ENCODE results near the gene MICA. TPM values are rescaled to one million over a fixed set of nuclear protein-coding genes. Genes with fewer than 3 reads are reported as not detected.

The MICA gene
- polyA plus RNA-seq, result 1 to 10 TPM; 8.8 to 9.9 TPM

DNA sequence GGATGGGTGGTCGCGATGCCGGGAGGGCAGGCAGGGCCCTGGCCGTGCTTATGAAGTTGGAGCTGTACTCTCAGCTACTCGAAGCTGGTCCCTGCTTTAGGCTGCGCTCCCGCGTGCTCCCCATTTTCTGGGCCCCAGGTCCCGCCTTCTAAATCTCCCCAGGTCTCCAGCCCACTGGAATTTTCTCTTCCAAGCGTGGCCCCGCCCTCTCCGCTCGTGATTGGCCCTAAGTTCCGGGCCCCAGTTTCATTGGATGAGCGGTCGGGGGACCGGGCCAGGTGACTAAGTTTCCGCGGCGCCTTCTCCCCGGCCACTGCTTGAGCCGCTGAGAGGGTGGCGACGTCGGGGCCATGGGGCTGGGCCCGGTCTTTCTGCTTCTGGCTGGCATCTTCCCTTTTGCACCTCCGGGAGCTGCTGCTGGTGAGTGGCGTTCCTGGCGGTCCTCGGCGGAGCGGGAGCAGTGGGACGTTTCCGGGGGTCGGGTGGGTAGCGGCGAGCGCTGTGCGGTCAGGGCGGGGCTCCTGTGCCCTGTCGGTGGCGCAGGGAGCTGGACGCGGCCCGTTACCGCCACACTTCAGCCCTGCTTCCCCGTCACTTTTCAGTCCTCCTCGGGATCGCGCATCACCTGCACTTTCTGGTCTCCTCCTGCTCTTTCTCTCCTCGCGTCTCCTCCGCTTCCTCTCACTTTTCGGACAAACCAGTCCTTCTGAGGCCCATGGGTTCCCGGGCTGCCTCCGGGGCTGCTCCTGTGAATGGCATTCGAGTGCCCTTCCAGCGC lies at the start of gene MICA:
Gene MICA (plus strand): TSS at position 313 of the 778 bp plus-strand sequence. CDS start 38 bp downstream, at position 351.
- peak within 1 kb of the TSS; percentile 79 to 84 for H3K27ac ChIP-seq (ENCODE audit: low read depth in 2 of 2, low read length in 1 of 2)
- no peaks in the 10 kb centered on the region for H3K36me3 ChIP-seq (ENCODE audit: control insufficient read depth in 2 of 2, insufficient read depth in 2 of 2, low read length in 1 of 2)
- H3K9me3 ChIP-seq (ENCODE audit: control insufficient read depth in 2 of 2, insufficient read depth in 1 of 2, low read depth in 1 of 2, low read length in 1 of 2), result no peaks in the 10 kb centered on the region
- no peaks in the 10 kb centered on the region for H3K27me3 ChIP-seq (ENCODE audit: control insufficient read depth in 1 of 2, insufficient read depth in 2 of 2, low read length in 2 of 2)
- 0 to 1% methylated on average over 58 of the region's 58 CpGs for WGBS, 2 donors
- H3K4me1 ChIP-seq (ENCODE audit: control insufficient read depth in 2 of 2, insufficient read depth in 2 of 2, low read length in 1 of 2), result peaks cover 0 to 8% of the 10 kb centered on the region in 2 donors
- H3K4me3 ChIP-seq (ENCODE audit: low read depth in 1 of 2, low read length in 2 of 2), result peak within 1 kb of the TSS; percentile 58 to 65

DNA sequence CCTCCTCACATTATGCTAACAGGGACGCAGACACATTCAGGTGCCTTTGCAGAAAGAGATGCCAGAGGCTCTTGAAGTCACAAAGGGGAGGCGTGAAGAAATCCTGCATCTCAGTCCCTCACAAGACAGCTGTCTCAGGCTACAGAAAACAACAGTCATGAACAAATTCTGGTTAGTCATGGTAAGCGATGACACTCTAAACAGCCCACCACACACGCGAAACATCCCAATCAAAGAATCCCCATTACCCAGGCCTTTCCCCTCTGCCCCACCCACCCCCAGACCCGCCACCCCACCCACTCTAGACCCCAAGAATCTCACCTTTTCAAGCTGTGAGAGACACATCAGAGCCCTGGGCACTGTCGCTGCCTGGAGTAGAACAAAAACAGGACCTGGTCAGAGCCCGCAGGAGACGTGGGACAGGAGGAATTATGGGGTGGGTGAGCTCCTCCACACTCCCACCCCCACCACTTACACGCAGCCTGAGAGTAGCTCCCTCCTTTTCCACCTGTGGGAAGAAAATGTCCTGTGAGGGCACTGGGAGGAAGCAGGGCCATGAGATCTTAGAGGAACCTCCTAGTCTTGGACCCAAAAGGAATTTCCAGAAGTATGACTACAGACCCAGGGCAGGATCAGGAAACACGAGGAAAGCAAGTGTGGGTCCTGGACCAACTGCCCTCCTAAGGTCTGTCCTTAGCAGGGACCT lies 49.1 kb upstream of the MICA start:
- no peaks in the 10 kb centered on the region for H3K9me3 ChIP-seq (ENCODE audit: control insufficient read depth in 2 of 2, insufficient read depth in 1 of 2, low read depth in 1 of 2, low read length in 1 of 2)
- 58 to 61% methylated on average over 11 of the region's 11 CpGs for WGBS, 2 donors
- H3K36me3 ChIP-seq (ENCODE audit: control insufficient read depth in 2 of 2, insufficient read depth in 2 of 2, low read length in 1 of 2), result peaks cover 0 to 14% of the 10 kb centered on the region in 2 donors
- peak overlapping the region in 1 of 2 donors; percentile 72 for H3K4me3 ChIP-seq (ENCODE audit: low read depth in 1 of 2, low read length in 2 of 2)
- peak overlapping the region in 1 of 2 donors; percentile 48 for H3K27ac ChIP-seq (ENCODE audit: low read depth in 2 of 2, low read length in 1 of 2)
- peaks cover 0 to 9% of the 10 kb centered on the region in 2 donors for H3K4me1 ChIP-seq (ENCODE audit: control insufficient read depth in 2 of 2, insufficient read depth in 2 of 2, low read length in 1 of 2)
- H3K27me3 ChIP-seq (ENCODE audit: control insufficient read depth in 1 of 2, insufficient read depth in 2 of 2, low read length in 2 of 2), result peaks cover 0 to 3% of the 10 kb centered on the region in 2 donors

DNA sequence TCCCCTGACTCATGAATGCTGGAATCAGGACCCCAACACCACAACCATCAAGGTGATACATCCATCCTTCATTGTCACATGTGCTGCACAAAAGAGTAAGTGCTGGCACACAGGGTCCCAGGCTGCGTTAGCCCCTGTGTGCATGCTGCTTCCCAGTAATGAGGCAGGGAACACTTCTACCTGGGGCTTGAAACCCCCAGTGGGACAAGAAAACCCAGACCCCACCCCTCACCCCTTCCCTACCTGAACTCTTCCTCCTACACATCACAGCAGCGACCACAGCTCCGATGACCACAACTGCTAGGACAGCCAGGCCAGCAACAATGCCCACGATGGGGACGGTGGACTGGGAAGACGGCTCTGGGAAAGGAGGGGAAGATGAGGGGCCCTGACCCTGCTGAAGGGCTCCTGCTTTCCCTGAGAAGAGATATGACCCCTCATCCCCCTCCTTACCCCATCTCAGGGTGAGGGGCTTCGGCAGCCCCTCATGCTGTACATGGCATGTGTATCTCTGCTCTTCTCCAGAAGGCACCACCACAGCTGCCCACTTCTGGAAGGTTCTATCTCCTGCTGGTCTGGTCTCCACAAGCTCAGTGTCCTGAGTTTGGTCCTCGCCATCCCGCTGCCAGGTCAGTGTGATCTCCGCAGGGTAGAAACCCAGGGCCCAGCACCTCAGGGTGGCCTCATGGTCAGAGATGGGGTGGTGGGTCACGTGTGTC lies 48.4 kb upstream of the MICA start:
- Histone ChIP-seq H3K36me3 (ENCODE audit: control insufficient read depth in 2 of 2, insufficient read depth in 2 of 2, low read length in 1 of 2) (peaks cover 0 to 14% of the 10 kb centered on the region in 2 donors), H3K27ac (ENCODE audit: low read depth in 2 of 2, low read length in 1 of 2) (no peak overlapping the region), H3K27me3 (ENCODE audit: control insufficient read depth in 1 of 2, insufficient read depth in 2 of 2, low read length in 2 of 2) (peaks cover 0 to 3% of the 10 kb centered on the region in 2 donors), H3K9me3 (ENCODE audit: control insufficient read depth in 2 of 2, insufficient read depth in 1 of 2, low read depth in 1 of 2, low read length in 1 of 2) (no peaks in the 10 kb centered on the region), H3K4me3 (ENCODE audit: low read depth in 1 of 2, low read length in 2 of 2) (peak overlapping the region; percentile 72 to 80), H3K4me1 (ENCODE audit: control insufficient read depth in 2 of 2, insufficient read depth in 2 of 2, low read length in 1 of 2) (peaks cover 0 to 9% of the 10 kb centered on the region in 2 donors)
- 57 to 63% methylated on average over 11 of the region's 11 CpGs for WGBS, 2 donors

GRCh38 chr6:31355583-31355948 lies 47.8 kb upstream of the MICA start:
- Histone ChIP-seq H3K27ac (ENCODE audit: low read depth in 2 of 2, low read length in 1 of 2) (no peak overlapping the region), H3K9me3 (ENCODE audit: control insufficient read depth in 2 of 2, insufficient read depth in 1 of 2, low read depth in 1 of 2, low read length in 1 of 2) (no peaks in the 10 kb centered on the region), H3K27me3 (ENCODE audit: control insufficient read depth in 1 of 2, insufficient read depth in 2 of 2, low read length in 2 of 2) (peaks cover 0 to 3% of the 10 kb centered on the region in 2 donors), H3K4me1 (ENCODE audit: control insufficient read depth in 2 of 2, insufficient read depth in 2 of 2, low read length in 1 of 2) (peaks cover 0 to 9% of the 10 kb centered on the region in 2 donors), H3K4me3 (ENCODE audit: low read depth in 1 of 2, low read length in 2 of 2) (peak overlapping the region; percentile 72 to 80), H3K36me3 (ENCODE audit: control insufficient read depth in 2 of 2, insufficient read depth in 2 of 2, low read length in 1 of 2) (peaks cover 0 to 14% of the 10 kb centered on the region in 2 donors)
- WGBS, 2 donors, result 48 to 57% methylated on average over 5 of the region's 5 CpGs

DNA sequence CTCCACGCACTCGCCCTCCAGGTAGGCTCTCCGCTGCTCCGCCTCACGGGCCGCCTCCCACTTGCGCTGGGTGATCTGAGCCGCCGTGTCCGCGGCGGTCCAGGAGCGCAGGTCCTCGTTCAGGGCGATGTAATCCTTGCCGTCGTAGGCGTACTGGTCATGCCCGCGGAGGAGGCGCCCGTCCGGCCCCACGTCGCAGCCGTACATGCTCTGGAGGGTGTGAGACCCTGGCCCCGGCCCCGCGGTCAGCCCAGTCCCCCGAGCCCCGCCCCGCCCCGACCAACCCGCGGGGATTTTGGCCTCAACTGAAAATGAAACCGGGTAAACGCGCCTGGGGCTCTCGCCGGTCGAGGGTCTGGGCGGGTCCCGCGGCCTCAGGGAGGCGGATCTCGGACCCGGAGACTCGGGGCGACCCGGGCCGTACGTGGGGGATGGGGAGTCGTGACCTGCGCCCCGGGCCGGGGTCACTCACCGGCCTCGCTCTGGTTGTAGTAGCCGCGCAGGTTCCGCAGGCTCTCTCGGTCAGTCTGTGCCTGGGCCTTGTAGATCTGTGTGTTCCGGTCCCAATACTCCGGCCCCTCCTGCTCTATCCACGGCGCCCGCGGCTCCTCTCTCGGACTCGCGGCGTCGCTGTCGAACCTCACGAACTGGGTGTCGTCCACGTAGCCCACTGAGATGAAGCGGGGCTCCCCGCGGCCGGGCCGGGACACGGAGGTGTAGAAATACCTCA lies 47.0 kb upstream of the MICA start:
- peak overlapping the region; percentile 72 to 80 for H3K4me3 ChIP-seq (ENCODE audit: low read depth in 1 of 2, low read length in 2 of 2)
- peak overlapping the region; percentile 80 to 86 for H3K27ac ChIP-seq (ENCODE audit: low read depth in 2 of 2, low read length in 1 of 2)
- peaks cover 0 to 9% of the 10 kb centered on the region in 2 donors for H3K4me1 ChIP-seq (ENCODE audit: control insufficient read depth in 2 of 2, insufficient read depth in 2 of 2, low read length in 1 of 2)
- WGBS, 2 donors, result 1% methylated on average over 71 to 81 of the region's 83 CpGs
- H3K36me3 ChIP-seq (ENCODE audit: control insufficient read depth in 2 of 2, insufficient read depth in 2 of 2, low read length in 1 of 2), result peaks cover 0 to 14% of the 10 kb centered on the region in 2 donors
- peaks cover 0 to 3% of the 10 kb centered on the region in 2 donors for H3K27me3 ChIP-seq (ENCODE audit: control insufficient read depth in 1 of 2, insufficient read depth in 2 of 2, low read length in 2 of 2)
- no peaks in the 10 kb centered on the region for H3K9me3 ChIP-seq (ENCODE audit: control insufficient read depth in 2 of 2, insufficient read depth in 1 of 2, low read depth in 1 of 2, low read length in 1 of 2)

GRCh38 chr6:31356946-31357466 lies 46.4 kb upstream of the MICA start, which contains the start of gene HLA-B:
HLA-B (minus strand) TSS chr6:31357179; CDS start chr6:31357158, 21 bp downstream.
- peak within 1 kb of the TSS; percentile 80 to 86 for H3K27ac ChIP-seq (ENCODE audit: low read depth in 2 of 2, low read length in 1 of 2)
- peaks cover 0 to 14% of the 10 kb centered on the region in 2 donors for H3K36me3 ChIP-seq (ENCODE audit: control insufficient read depth in 2 of 2, insufficient read depth in 2 of 2, low read length in 1 of 2)
- WGBS, 2 donors, result 0 to 1% methylated on average over 28 to 39 of the region's 39 CpGs
- H3K9me3 ChIP-seq (ENCODE audit: control insufficient read depth in 2 of 2, insufficient read depth in 1 of 2, low read depth in 1 of 2, low read length in 1 of 2), result no peaks in the 10 kb centered on the region
- peaks cover 0 to 3% of the 10 kb centered on the region in 2 donors for H3K27me3 ChIP-seq (ENCODE audit: control insufficient read depth in 1 of 2, insufficient read depth in 2 of 2, low read length in 2 of 2)
- H3K4me3 ChIP-seq (ENCODE audit: low read depth in 1 of 2, low read length in 2 of 2), result peak within 1 kb of the TSS; percentile 72 to 80
- H3K4me1 ChIP-seq (ENCODE audit: control insufficient read depth in 2 of 2, insufficient read depth in 2 of 2, low read length in 1 of 2), result peaks cover 0 to 9% of the 10 kb centered on the region in 2 donors

DNA sequence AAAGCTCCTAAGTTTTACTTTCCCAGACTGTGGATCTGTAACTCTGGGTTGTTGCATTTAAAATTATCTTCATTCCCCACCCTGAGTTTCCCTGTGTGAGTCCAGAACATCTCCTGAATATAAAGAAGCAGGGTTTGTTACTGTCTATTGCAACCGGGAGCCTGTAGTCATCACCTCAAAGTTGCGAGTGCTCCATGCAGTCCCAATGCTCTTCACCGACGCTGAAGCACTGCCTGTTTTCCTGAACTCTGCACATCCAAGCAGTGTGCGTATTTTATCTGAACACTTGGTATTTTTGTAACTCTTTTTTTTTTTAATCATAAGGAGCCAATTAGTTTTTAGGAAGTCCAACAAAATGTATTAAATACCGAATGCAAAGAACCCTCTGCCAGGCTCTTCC lies 45.5 kb upstream of the MICA start:
- Histone ChIP-seq H3K27ac (ENCODE audit: low read depth in 2 of 2, low read length in 1 of 2) (no peak overlapping the region), H3K27me3 (ENCODE audit: control insufficient read depth in 1 of 2, insufficient read depth in 2 of 2, low read length in 2 of 2) (peaks cover 0 to 3% of the 10 kb centered on the region in 2 donors), H3K4me3 (ENCODE audit: low read depth in 1 of 2, low read length in 2 of 2) (no peak overlapping the region), H3K4me1 (ENCODE audit: control insufficient read depth in 2 of 2, insufficient read depth in 2 of 2, low read length in 1 of 2) (peaks cover 0 to 9% of the 10 kb centered on the region in 2 donors), H3K9me3 (ENCODE audit: control insufficient read depth in 2 of 2, insufficient read depth in 1 of 2, low read depth in 1 of 2, low read length in 1 of 2) (no peaks in the 10 kb centered on the region), H3K36me3 (ENCODE audit: control insufficient read depth in 2 of 2, insufficient read depth in 2 of 2, low read length in 1 of 2) (peaks cover 0 to 14% of the 10 kb centered on the region in 2 donors)
- 41 to 46% methylated on average over 6 of the region's 6 CpGs for WGBS, 2 donors

- H3K27me3 ChIP-seq (ENCODE audit: control insufficient read depth in 1 of 2, insufficient read depth in 2 of 2, low read length in 2 of 2), result no peaks in the 10 kb centered on the region
- WGBS, 2 donors, result 38 to 45% methylated on average over 4 of the region's 4 CpGs
- H3K9me3 ChIP-seq (ENCODE audit: control insufficient read depth in 2 of 2, insufficient read depth in 1 of 2, low read depth in 1 of 2, low read length in 1 of 2), result no peaks in the 10 kb centered on the region
- no peak overlapping the region for H3K27ac ChIP-seq (ENCODE audit: low read depth in 2 of 2, low read length in 1 of 2)
- no peak overlapping the region for H3K4me3 ChIP-seq (ENCODE audit: low read depth in 1 of 2, low read length in 2 of 2)
- peaks cover 0 to 9% of the 10 kb centered on the region in 2 donors for H3K4me1 ChIP-seq (ENCODE audit: control insufficient read depth in 2 of 2, insufficient read depth in 2 of 2, low read length in 1 of 2)
- H3K36me3 ChIP-seq (ENCODE audit: control insufficient read depth in 2 of 2, insufficient read depth in 2 of 2, low read length in 1 of 2), result peaks cover 0 to 14% of the 10 kb centered on the region in 2 donors
Measured at GRCh38 chr6:31358302-31358701, 45.1 kb upstream of the MICA start.
